Activated CD8-positive, alpha-beta T cell treated with anti-CD3 and anti-CD28 coated beads, Interleukin-2, amount 10 ng/mL, durations not matched to agents 7 days and 5 days (primary cell): ENCODE results near the gene BTG4. TPM values are rescaled to one million over a fixed set of nuclear protein-coding genes. Genes with fewer than 3 reads are reported as not detected.
A peak's percentile ranks its signal among the peaks of the same experiment; 100 is the strongest.

Experiments
- ATAC-seq: fragments of 150-1000 bp; cut with Tn5 transposase; one replicate; pipeline ENCODE4 v1.10.0; 2021; ENCODE audit warnings: moderate library complexity
- CTCF ChIA-PET: fragments of 350-600 bp; sonication (Branson Sonifier 250); formaldehyde crosslinking; loops from one replicate; lab custom pipeline; 2021; ENCODE audit warnings: antibody characterized with exemption; lab: Charles Lee
- POLR2A ChIA-PET: fragments of 350-600 bp; sonication (Branson Sonifier 250); formaldehyde crosslinking; loops from one replicate; lab custom pipeline; 2021; ENCODE audit warnings: antibody characterized with exemption; lab: Charles Lee
- DNase-seq: peaks from one replicate; pipeline ENCODE4 v3.0.0-alpha.2; 2020
- H3K27ac Mint-ChIP-seq: one replicate; pipeline ENCODE4 v1.8.0; 2021; ENCODE audit warnings: mild to moderate bottlenecking, mixed read lengths
- H3K27me3 Mint-ChIP-seq: one replicate; pipeline ENCODE4 v1.8.0; 2021; ENCODE audit warnings: low read depth, mixed read lengths
- H3K36me3 Mint-ChIP-seq: one replicate; pipeline ENCODE4 v1.8.0; 2021; ENCODE audit warnings: low read depth, mixed read lengths
- H3K4me1 Mint-ChIP-seq: one replicate; pipeline ENCODE4 v1.8.0; 2021; ENCODE audit warnings: low read depth, mixed read lengths
- H3K4me3 Mint-ChIP-seq: one replicate; pipeline ENCODE4 v1.8.0; 2021; ENCODE audit warnings: mild to moderate bottlenecking, mixed read lengths
- H3K9me3 Mint-ChIP-seq: one replicate; pipeline ENCODE4 v1.8.0; 2022; ENCODE audit warnings: mixed read lengths; ENCODE audit not compliant: insufficient read depth
- total RNA-seq, 2 experiments: library from RNA; stranded (reverse); gene quantifications; one replicate each; pipeline ENCODE4 v1.2.3, GENCODE V29; 2021

Gene BTG4
- total RNA-seq, 2 experiments from 2014 or later = not detected

DNA sequence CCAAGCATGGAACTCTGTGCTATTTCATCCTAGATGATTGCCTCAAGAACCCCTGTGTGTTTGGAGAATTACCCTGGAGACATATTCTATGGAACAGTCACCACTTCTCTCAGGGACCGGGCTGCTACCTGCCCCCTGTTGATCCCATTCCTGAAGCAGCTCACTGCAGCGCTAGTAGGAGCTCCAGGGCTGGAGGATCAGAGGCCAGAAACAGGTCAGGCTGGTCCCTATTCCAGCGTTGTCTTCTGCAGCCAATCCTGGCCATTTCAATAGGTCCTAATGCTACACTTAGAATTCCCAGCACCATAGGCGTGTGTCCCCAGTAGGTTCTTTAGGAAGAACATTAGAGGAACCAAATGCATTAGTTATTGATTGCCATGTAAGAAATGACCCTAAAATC lies 48.9 kb downstream of the BTG4 start:
- no peak overlapping the region for H3K4me3 Mint-ChIP-seq
- H3K4me1 Mint-ChIP-seq = peaks cover 12% of the 10 kb centered on the region
- H3K36me3 Mint-ChIP-seq = no peaks in the 10 kb centered on the region
- H3K27me3 Mint-ChIP-seq = peaks cover 14% of the 10 kb centered on the region
- H3K9me3 Mint-ChIP-seq = no peaks in the 10 kb centered on the region
- H3K27ac Mint-ChIP-seq = no peak overlapping the region
- ChIA-PET POLR2A (interaction anchor here (1.0 kb wide), 1 partner anchor 77 kb away, joined by 3 read pairs; no protein-coding TSS in a partner anchor), CTCF (interaction anchor here (1.0 to 1.2 kb wide), 2 partner anchors 16 to 17 kb away, joined by 3 read pairs; no protein-coding TSS in a partner anchor)
- no peak for DNase-seq
- no peak for ATAC-seq

DNA sequence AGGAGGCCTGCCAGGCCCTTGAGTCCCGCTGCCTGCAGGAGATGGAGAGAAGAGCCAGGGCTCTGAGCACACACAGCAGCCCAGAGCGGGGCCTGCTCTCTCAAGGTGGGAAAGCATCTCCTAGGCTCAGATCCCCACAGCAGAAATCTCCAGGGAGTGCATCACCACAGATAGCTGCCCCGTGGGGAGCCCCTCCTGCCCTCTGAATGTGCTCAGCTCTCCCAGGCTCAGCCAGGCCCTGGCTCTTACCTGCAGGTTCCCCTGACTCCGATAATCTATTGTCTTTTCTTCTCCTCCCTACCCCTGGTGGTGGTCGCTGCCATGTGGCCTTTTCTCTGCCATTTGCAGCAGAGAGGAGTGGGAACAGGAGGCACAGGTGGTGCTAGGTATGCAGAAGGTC lies 49.9 kb downstream of the BTG4 start:
- no peaks in the 10 kb centered on the region for H3K9me3 Mint-ChIP-seq

GRCh38 chr11:111461460-111462235 lies 50.5 kb downstream of the BTG4 start:
- Mint-ChIP-seq H3K27me3 (peaks cover 16% of the 10 kb centered on the region), H3K4me1 (peaks cover 8% of the 10 kb centered on the region), H3K36me3 (no peaks in the 10 kb centered on the region), H3K9me3 (no peaks in the 10 kb centered on the region), H3K4me3 (no peak overlapping the region), H3K27ac (no peak overlapping the region)
- ChIA-PET POLR2A (interaction anchor here (0.5 to 1.1 kb wide), 2 partner anchors 51 to 464 kb away, joined by 3 to 4 read pairs; partner anchors contain the start of gene BTG4), CTCF (no interaction called here)
- ATAC-seq = no peak
- DNase-seq = no peak

More for the DNA sequence above, 49.9 kb downstream of the BTG4 start:
- H3K36me3 Mint-ChIP-seq = no peaks in the 10 kb centered on the region
- DNase-seq = no peak
- H3K27ac Mint-ChIP-seq = no peak overlapping the region
- ChIA-PET CTCF (no interaction called here), POLR2A (no interaction called here)
- H3K4me3 Mint-ChIP-seq = no peak overlapping the region
- no peak for ATAC-seq
- H3K4me1 Mint-ChIP-seq = peaks cover 12% of the 10 kb centered on the region
- peaks cover 16% of the 10 kb centered on the region for H3K27me3 Mint-ChIP-seq

- CTCF ChIA-PET = interaction anchor here (0.7 to 0.9 kb wide), 3 partner anchors 19 to 106 kb away, joined by 3 read pairs; no protein-coding TSS in a partner anchor
- POLR2A ChIA-PET = interaction anchor here (0.5 to 1.1 kb wide), 2 partner anchors 52 to 464 kb away, joined by 3 to 4 read pairs; partner anchors contain the start of gene BTG4
- H3K9me3 Mint-ChIP-seq = no peaks in the 10 kb centered on the region
- no peak overlapping the region for H3K4me3 Mint-ChIP-seq
- DNase-seq (peak; percentile 12), ATAC-seq (no peak)
- H3K4me1 Mint-ChIP-seq = peaks cover 4% of the 10 kb centered on the region
- H3K36me3 Mint-ChIP-seq = no peaks in the 10 kb centered on the region
- H3K27me3 Mint-ChIP-seq = peaks cover 16% of the 10 kb centered on the region
- no peak overlapping the region for H3K27ac Mint-ChIP-seq
Measured at GRCh38 chr11:111460856-111461255, 51.3 kb downstream of the BTG4 start.

DNA sequence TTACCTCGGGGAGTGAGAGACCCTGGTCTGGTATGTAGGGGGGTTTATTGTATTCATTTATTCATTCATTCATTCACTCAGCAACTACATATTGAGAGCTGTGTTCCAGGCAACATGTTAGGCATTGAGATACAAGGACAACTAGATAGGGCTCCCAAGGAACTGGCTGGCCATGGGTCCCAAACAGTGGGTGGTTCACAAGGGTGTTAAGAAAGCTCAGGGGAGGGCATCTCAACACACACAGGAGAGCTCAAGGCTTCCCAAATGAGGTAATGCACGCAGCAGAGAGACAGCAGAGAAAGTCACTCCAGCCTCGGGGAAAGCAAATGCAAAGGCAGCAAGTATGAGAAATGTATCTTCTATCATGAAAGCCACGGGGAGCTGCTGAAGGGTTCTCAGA lies 51.8 kb downstream of the BTG4 start:
- Mint-ChIP-seq H3K9me3 (no peaks in the 10 kb centered on the region), H3K27me3 (peaks cover 16% of the 10 kb centered on the region), H3K4me3 (no peak overlapping the region), H3K27ac (no peak overlapping the region), H3K4me1 (peaks cover 4% of the 10 kb centered on the region), H3K36me3 (no peaks in the 10 kb centered on the region)
- DNase-seq = peak; percentile 12
- no peak for ATAC-seq
- CTCF ChIA-PET = interaction anchor here (0.7 to 0.9 kb wide), 3 partner anchors 19 to 106 kb away, joined by 3 read pairs; no protein-coding TSS in a partner anchor
- POLR2A ChIA-PET = interaction anchor here (0.8 kb wide), 1 partner anchor 80 kb away, joined by 5 read pairs; the partner anchor contains the start of gene LAYN

GRCh38 chr11:111459506-111460270 lies 52.5 kb downstream of the BTG4 start:
- Mint-ChIP-seq H3K27me3 (peaks cover 16% of the 10 kb centered on the region), H3K4me1 (peaks cover 8% of the 10 kb centered on the region), H3K27ac (no peak overlapping the region), H3K4me3 (no peak overlapping the region), H3K36me3 (no peaks in the 10 kb centered on the region), H3K9me3 (no peaks in the 10 kb centered on the region)
- DNase-seq (peak; percentile 17), ATAC-seq (no peak)
- POLR2A ChIA-PET = interaction anchor here (0.8 kb wide), 1 partner anchor 81 kb away, joined by 5 read pairs; the partner anchor contains the start of gene LAYN
- CTCF ChIA-PET = interaction anchor here (0.7 to 0.9 kb wide), 3 partner anchors 20 to 127 kb away, joined by 3 read pairs; no protein-coding TSS in a partner anchor

- no peaks in the 10 kb centered on the region for H3K9me3 Mint-ChIP-seq
- H3K36me3 Mint-ChIP-seq = no peaks in the 10 kb centered on the region
- H3K4me3 Mint-ChIP-seq = no peak overlapping the region
- H3K4me1 Mint-ChIP-seq = peaks cover 8% of the 10 kb centered on the region
- no peak overlapping the region for H3K27ac Mint-ChIP-seq
- DNase-seq (peak; percentile 11), ATAC-seq (no peak)
- ChIA-PET POLR2A (no interaction called here), CTCF (interaction anchor here (1.2 kb wide), 1 partner anchor 71 kb away, joined by 5 read pairs; no protein-coding TSS in a partner anchor)
- peaks cover 14% of the 10 kb centered on the region for H3K27me3 Mint-ChIP-seq
Measured at GRCh38 chr11:111457731-111458368, 54.3 kb downstream of the BTG4 start.

DNA sequence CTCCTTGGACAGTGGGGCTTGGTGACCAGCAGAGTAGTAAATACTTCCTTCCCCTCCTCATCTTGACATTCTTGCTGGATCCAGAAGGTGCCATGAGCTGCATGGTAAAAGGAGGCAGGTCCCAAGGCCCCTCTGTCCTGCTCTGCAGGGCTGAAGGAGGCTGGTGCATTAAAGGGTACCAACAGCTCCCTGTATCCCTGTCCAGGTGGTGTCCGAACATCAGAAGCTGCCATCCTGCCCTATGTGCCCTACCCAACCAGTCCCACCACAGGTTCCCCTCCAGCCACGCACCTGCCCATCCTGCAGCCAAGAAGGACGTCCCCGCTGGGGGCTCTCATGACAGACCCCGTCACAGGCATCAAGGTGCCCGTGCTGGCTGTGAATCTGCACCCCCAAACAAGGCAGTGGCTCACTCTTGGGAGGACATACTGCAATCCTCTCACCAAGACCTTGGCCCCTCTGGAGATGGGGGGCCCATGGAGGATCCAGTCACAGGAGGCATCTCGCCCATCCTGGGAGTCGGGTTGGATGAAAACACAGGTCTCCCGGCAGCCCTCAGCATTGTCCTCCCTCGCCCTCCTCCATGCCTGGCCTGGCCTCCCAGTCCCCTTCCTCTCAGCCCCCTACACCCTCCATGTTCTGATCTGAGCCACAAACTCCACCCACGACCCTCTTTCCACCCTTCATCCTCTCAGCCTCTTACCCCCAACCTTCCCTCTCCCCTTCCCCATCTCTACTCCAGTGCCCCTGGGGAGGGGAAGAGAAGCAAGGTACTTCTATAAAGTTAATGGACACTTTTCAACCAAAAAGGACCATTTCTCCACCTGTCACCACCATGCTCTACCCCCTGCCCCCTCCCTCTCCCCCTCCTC lies 55.1 kb downstream of the BTG4 start:
- no peaks in the 10 kb centered on the region for H3K9me3 Mint-ChIP-seq
- CTCF ChIA-PET = interaction anchor here (1.2 to 3.9 kb wide), 3 partner anchors 11 to 84 kb away, joined by 5 to 56 read pairs (median 23); partner anchors contain the start of gene LAYN
- H3K4me1 Mint-ChIP-seq = peaks cover 8% of the 10 kb centered on the region
- no peaks in the 10 kb centered on the region for H3K36me3 Mint-ChIP-seq
- DNase-seq (peak; percentile 17), ATAC-seq (no peak)
- peaks cover 14% of the 10 kb centered on the region for H3K27me3 Mint-ChIP-seq
- H3K4me3 Mint-ChIP-seq = no peak overlapping the region
- POLR2A ChIA-PET = no interaction called here
- no peak overlapping the region for H3K27ac Mint-ChIP-seq

- H3K4me1 Mint-ChIP-seq = peaks cover 8% of the 10 kb centered on the region
- H3K9me3 Mint-ChIP-seq = no peaks in the 10 kb centered on the region
- H3K27me3 Mint-ChIP-seq = peaks cover 14% of the 10 kb centered on the region
- H3K27ac Mint-ChIP-seq = no peak overlapping the region
- ATAC-seq = no peak
- ChIA-PET POLR2A (interaction anchor here (3.0 kb wide), 1 partner anchor 84 kb away, joined by 26 read pairs; the partner anchor contains the start of gene LAYN), CTCF (interaction anchor here (1.1 to 3.9 kb wide), 10 partner anchors 10 to 362 kb away, joined by 3 to 56 read pairs (median 10); partner anchors contain the start of genes BTG4, HOATZ and LAYN)
- DNase-seq = peak; percentile 16
- no peak overlapping the region for H3K4me3 Mint-ChIP-seq
- no peaks in the 10 kb centered on the region for H3K36me3 Mint-ChIP-seq
Measured at GRCh38 chr11:111456086-111456858, 55.9 kb downstream of the BTG4 start.
